Epithelial cell of esophagus (primary cell): ENCODE results near the gene TMPRSS7.

Experiments used
- DNase-seq: peaks from one replicate; pipeline ENCODE4 v3.0.0; 2010; ENCODE audit warnings: low read depth
- H3K4me3 ChIP-seq: 2 replicates; pipeline ENCODE4 v1.5.1; 2011; ENCODE audit warnings: mild to moderate bottlenecking, low read length, control low read depth
- CTCF ChIP-seq: IDR thresholded peaks from 2 replicates; pipeline ENCODE4 v1.5.1; 2011; ENCODE audit warnings: low read depth, mild to moderate bottlenecking, low read length, control low read depth, inconsistent platforms; ENCODE audit not compliant: insufficient read depth; ENCODE audit errors: missing control alignments

TMPRSS7 gene

GRCh38 chr3:112128843-112129727 lies 94.5 kb downstream of the TMPRSS7 start:
- no peak overlapping the region for H3K4me3 ChIP-seq
- peak; percentile 67 for DNase-seq

GRCh38 chr3:112129925-112130637 lies 95.5 kb downstream of the TMPRSS7 start:
- no peak overlapping the region for H3K4me3 ChIP-seq
- TF ChIP-seq CTCF = no peak
- DNase-seq = no peak

More at GRCh38 chr3:112128843-112129727, 94.5 kb downstream of the TMPRSS7 start:
- no peak for TF ChIP-seq CTCF

GRCh38 chr3:112130638-112130993 lies 96.1 kb downstream of the TMPRSS7 start:
- TF ChIP-seq CTCF = no peak
- no peak for DNase-seq
- no peak overlapping the region for H3K4me3 ChIP-seq
